HepG2 (cell line): ENCODE data around the gene PSMC3IP. TPM values are rescaled to one million over a fixed set of nuclear protein-coding genes. Genes with fewer than 3 reads are reported as not detected.

Experiments
- AHDC1 ChIP-seq: sonication (generic); formaldehyde crosslinking; IDR thresholded peaks from 2 replicates; pipeline ENCODE4 v1.5.1; 2020; ENCODE audit warnings: mild to moderate bottlenecking, missing genetic modification reagents, borderline replicate concordance
- BCL6 ChIP-seq: IDR thresholded peaks from 2 replicates; pipeline ENCODE4 v1.6.1; 2016; ENCODE audit warnings: missing genetic modification reagents, missing compliant biosample characterization
- DPF2 ChIP-seq: sonication (generic); formaldehyde crosslinking; IDR thresholded peaks from 2 replicates; pipeline ENCODE4 v1.4.0; 2020; ENCODE audit warnings: mild to moderate bottlenecking, low read depth, missing genetic modification reagents, borderline replicate concordance
- HDAC6 ChIP-seq: fragments of 200-600 bp; sonication (generic); IDR thresholded peaks from 2 replicates; pipeline ENCODE4 v1.7.0; 2017; ENCODE audit warnings: mild to moderate bottlenecking, antibody characterized with exemption, low read length, low read depth
- MLLT10 ChIP-seq: sonication (generic); formaldehyde crosslinking; IDR thresholded peaks from 2 replicates; pipeline ENCODE4 v1.4.0; 2020; ENCODE audit warnings: missing genetic modification reagents
- NR2C2 ChIP-seq: sonication (generic); formaldehyde crosslinking; IDR thresholded peaks from 2 replicates; pipeline ENCODE4 v1.4.0; 2020; ENCODE audit warnings: missing genetic modification reagents, mild to moderate bottlenecking, moderate library complexity, borderline replicate concordance
- SAP130 ChIP-seq: IDR thresholded peaks from 2 replicates; pipeline ENCODE4 v1.6.1; 2016; ENCODE audit warnings: low read depth
- SATB2 ChIP-seq: sonication (generic); formaldehyde crosslinking; IDR thresholded peaks from 2 replicates; pipeline ENCODE4 v1.5.0; 2020; ENCODE audit warnings: missing genetic modification reagents
- SNAI1 ChIP-seq: sonication (generic); formaldehyde crosslinking; IDR thresholded peaks from 2 replicates; pipeline ENCODE4 v1.5.0; 2020; ENCODE audit warnings: mild to moderate bottlenecking, missing genetic modification reagents, borderline replicate concordance
- TARDBP ChIP-seq: sonication (generic); formaldehyde crosslinking; IDR thresholded peaks from 2 replicates; pipeline ENCODE4 v1.8.0; 2022; ENCODE audit warnings: mild to moderate bottlenecking, missing genetic modification reagents
- TBX2 ChIP-seq: sonication (generic); formaldehyde crosslinking; IDR thresholded peaks from 2 replicates; pipeline ENCODE4 v1.5.0; 2020; ENCODE audit warnings: missing genetic modification reagents, mild to moderate bottlenecking, borderline replicate concordance
- ZNF484 ChIP-seq: sonication (generic); formaldehyde crosslinking; IDR thresholded peaks from 2 replicates; pipeline ENCODE4 v1.5.1; 2020; ENCODE audit warnings: mild to moderate bottlenecking, low read depth, missing genetic modification reagents, borderline replicate concordance
- ZNF749 ChIP-seq: sonication (generic); formaldehyde crosslinking; IDR thresholded peaks from 2 replicates; pipeline ENCODE4 v1.8.0; 2022; ENCODE audit warnings: mild to moderate bottlenecking, missing genetic modification reagents, moderate library complexity, borderline replicate concordance
- polyA plus RNA-seq, 8 experiments: library from polyadenylated mRNA; depleted of rRNA in 3 of 8; stranded (reverse) in 7 of 8; unstranded in 1 of 8; fragments of >200 nt; fragmentation: Illumina TruSeq in 4 of 8; extraction: Trizol in 4 of 8; gene quantifications; 2 replicates each; pipeline versions ENCODE4 v1.2.1 to v1.2.3, GENCODE V29; 2011 to 2016; ENCODE audit warnings: low read depth in 4 of 8, missing spikeins in 1 of 8, mixed read lengths in 1 of 8; ENCODE audit not compliant: insufficient read depth in 1 of 8
- total RNA-seq, 5 experiments: library from RNA; depleted of rRNA; stranded (reverse); fragments of >200 nt; fragmentation: Illumina TruSeq; extraction: Trizol; gene quantifications; 2 replicates each; pipeline ENCODE4 v1.2.3, GENCODE V29; 2016; ENCODE audit warnings: low read depth in 1 of 5
- TF ChIP-seq, protein P1 (sequence below): sonication (generic); formaldehyde crosslinking; IDR thresholded peaks from 2 replicates; pipeline ENCODE4 v1.5.1; 2020; ENCODE audit warnings: mild to moderate bottlenecking, missing genetic modification reagents, moderate library complexity
- TF ChIP-seq, protein P2 (sequence below): sonication (generic); formaldehyde crosslinking; IDR thresholded peaks from 2 replicates; pipeline ENCODE4 v1.4.0; 2020; ENCODE audit warnings: mild to moderate bottlenecking, missing genetic modification reagents
- TF ChIP-seq, protein P3 (sequence below): sonication (generic); formaldehyde crosslinking; IDR thresholded peaks from 2 replicates; pipeline ENCODE4 v1.4.0; 2020; ENCODE audit warnings: low read depth, mild to moderate bottlenecking, missing genetic modification reagents

PSMC3IP gene
- total and polyA plus RNA-seq, 2 of the 13 experiments (the other 11 are each of a cell fraction or from before 2014, with no cell fraction given), result 6.5 to 22.4 TPM

DNA sequence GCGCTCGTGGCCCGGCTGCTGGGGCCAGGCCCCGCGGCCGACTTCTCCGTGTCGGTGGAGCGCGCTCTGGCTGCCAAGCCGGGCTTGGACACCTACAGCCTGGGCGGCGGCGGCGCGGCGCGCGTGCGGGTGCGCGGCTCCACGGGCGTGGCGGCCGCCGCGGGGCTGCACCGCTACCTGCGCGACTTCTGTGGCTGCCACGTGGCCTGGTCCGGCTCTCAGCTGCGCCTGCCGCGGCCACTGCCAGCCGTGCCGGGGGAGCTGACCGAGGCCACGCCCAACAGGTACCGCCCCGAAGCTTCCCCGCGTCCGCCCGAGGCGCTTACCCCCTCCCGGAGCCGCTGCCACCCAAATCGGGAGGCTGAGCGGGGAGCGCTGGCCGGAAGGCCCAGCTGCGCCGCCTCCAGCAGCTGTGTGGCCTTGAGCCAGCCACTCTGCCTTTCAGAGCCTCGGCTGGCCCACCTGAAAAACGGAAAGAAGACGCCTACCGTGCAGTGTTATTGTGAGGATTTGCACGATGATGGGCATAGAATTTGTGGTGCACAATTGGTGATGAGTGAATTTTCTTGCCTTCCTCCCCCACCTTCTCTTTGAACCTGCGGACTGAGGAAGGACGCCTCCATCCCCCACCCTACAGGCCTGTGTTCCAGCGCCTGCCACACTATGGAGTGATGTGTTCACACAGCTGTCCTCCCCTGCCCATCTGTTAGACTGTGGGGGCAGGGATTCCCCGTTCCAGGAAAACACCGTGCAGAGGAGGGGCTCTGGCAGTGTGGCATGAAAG is 41.0 kb downstream of the PSMC3IP start (continued):
- TF ChIP-seq, protein P1, sequence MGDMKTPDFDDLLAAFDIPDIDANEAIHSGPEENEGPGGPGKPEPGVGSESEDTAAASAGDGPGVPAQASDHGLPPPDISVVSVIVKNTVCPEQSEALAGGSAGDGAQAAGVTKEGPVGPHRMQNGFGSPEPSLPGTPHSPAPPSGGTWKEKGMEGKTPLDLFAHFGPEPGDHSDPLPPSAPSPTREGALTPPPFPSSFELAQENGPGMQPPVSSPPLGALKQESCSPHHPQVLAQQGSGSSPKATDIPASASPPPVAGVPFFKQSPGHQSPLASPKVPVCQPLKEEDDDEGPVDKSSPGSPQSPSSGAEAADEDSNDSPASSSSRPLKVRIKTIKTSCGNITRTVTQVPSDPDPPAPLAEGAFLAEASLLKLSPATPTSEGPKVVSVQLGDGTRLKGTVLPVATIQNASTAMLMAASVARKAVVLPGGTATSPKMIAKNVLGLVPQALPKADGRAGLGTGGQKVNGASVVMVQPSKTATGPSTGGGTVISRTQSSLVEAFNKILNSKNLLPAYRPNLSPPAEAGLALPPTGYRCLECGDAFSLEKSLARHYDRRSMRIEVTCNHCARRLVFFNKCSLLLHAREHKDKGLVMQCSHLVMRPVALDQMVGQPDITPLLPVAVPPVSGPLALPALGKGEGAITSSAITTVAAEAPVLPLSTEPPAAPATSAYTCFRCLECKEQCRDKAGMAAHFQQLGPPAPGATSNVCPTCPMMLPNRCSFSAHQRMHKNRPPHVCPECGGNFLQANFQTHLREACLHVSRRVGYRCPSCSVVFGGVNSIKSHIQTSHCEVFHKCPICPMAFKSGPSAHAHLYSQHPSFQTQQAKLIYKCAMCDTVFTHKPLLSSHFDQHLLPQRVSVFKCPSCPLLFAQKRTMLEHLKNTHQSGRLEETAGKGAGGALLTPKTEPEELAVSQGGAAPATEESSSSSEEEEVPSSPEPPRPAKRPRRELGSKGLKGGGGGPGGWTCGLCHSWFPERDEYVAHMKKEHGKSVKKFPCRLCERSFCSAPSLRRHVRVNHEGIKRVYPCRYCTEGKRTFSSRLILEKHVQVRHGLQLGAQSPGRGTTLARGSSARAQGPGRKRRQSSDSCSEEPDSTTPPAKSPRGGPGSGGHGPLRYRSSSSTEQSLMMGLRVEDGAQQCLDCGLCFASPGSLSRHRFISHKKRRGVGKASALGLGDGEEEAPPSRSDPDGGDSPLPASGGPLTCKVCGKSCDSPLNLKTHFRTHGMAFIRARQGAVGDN (CRISPR knock-in tag), result peak; percentile 96
- TF ChIP-seq TBX2 (CRISPR knock-in tag), result peak; percentile 35; the same call in 1 of the 2 replicates
- TF ChIP-seq, protein P2, sequence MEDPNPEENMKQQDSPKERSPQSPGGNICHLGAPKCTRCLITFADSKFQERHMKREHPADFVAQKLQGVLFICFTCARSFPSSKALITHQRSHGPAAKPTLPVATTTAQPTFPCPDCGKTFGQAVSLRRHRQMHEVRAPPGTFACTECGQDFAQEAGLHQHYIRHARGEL (CRISPR knock-in tag), result no peak; the same call in 1 of the 2 replicates
- peak; percentile 64; the same call in 1 of the 2 replicates for TF ChIP-seq TARDBP
- TF ChIP-seq SATB2, result no peak
- no peak for TF ChIP-seq MLLT10 (CRISPR knock-in tag)
- peak; percentile 44; the same call in 1 of the 2 replicates for TF ChIP-seq NR2C2 (CRISPR knock-in tag)
- TF ChIP-seq ZNF484, result no peak
- TF ChIP-seq ZNF749 (CRISPR knock-in tag), result no peak; the same call in 1 of the 2 replicates
- peak; percentile 55; the same call in 1 of the 2 replicates for TF ChIP-seq AHDC1 (CRISPR knock-in tag)
- no peak for TF ChIP-seq DPF2 (CRISPR knock-in tag)
- TF ChIP-seq SAP130, result peak; percentile 84
- TF ChIP-seq SNAI1 (CRISPR knock-in tag), result no peak
- TF ChIP-seq, protein P3, sequence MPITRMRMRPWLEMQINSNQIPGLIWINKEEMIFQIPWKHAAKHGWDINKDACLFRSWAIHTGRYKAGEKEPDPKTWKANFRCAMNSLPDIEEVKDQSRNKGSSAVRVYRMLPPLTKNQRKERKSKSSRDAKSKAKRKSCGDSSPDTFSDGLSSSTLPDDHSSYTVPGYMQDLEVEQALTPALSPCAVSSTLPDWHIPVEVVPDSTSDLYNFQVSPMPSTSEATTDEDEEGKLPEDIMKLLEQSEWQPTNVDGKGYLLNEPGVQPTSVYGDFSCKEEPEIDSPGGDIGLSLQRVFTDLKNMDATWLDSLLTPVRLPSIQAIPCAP (CRISPR knock-in tag), result no peak; the same call in 1 of the 2 replicates
- TF ChIP-seq HDAC6, result no peak
- peak; percentile 60; the same call in 1 of the 2 replicates for TF ChIP-seq BCL6 (CRISPR knock-in tag)
